Prostate gland (tissue), 2 donors: ENCODE data around the gene MGAT5.

Source experiments
- POLR2A ChIP-seq: fragments of 450-650 bp; IDR thresholded peaks from one replicate; pipeline ENCODE4 v1.6.1; 2016; ENCODE audit warnings: antibody characterized with exemption, mild to moderate bottlenecking
- POLR2AphosphoS5 ChIP-seq: sonication (generic); formaldehyde crosslinking; IDR thresholded peaks from one replicate; pipeline ENCODE4 v1.6.1; 2017; ENCODE audit warnings: antibody characterized with exemption
- TF ChIP-seq, protein P1 (sequence below), 4 experiments: fragments of 200-600 bp in 2 of 4; fragments of 450-650 bp in 2 of 4; sonication (generic) in 2 of 4; IDR thresholded peaks; 1 replicate in 3 of 4; 2 replicates in 1 of 4; pipeline ENCODE4 v1.5.1; 2016 to 2019; ENCODE audit warnings: antibody characterized with exemption in 4 of 4, mild to moderate bottlenecking in 2 of 4, moderate library complexity in 2 of 4

DNA sequence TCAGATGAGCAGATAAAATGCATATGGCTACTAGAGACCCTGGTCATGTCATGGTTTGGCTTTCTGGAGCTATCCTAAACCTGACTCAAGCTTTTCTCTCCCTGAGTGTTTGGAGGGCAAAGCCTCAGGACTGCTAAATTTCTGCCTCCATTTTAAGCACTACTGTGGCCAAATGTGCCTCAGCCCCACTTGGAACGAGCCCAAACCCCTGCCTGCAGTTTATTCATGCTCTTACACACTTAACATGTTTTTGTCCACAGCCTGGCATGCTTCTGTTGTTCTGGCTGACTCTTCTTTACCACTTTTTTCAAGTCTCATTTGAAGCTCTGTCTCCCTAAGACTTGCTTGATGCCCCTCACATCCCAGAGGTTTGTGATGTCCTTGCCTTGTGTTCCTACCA, 24.7 kb downstream of the MGAT5 start:
- TF ChIP-seq POLR2A, result no peak
- TF ChIP-seq, protein P1, sequence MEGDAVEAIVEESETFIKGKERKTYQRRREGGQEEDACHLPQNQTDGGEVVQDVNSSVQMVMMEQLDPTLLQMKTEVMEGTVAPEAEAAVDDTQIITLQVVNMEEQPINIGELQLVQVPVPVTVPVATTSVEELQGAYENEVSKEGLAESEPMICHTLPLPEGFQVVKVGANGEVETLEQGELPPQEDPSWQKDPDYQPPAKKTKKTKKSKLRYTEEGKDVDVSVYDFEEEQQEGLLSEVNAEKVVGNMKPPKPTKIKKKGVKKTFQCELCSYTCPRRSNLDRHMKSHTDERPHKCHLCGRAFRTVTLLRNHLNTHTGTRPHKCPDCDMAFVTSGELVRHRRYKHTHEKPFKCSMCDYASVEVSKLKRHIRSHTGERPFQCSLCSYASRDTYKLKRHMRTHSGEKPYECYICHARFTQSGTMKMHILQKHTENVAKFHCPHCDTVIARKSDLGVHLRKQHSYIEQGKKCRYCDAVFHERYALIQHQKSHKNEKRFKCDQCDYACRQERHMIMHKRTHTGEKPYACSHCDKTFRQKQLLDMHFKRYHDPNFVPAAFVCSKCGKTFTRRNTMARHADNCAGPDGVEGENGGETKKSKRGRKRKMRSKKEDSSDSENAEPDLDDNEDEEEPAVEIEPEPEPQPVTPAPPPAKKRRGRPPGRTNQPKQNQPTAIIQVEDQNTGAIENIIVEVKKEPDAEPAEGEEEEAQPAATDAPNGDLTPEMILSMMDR (IDR thresholded peaks at IDR 0.05), result no peak
- TF ChIP-seq POLR2AphosphoS5, result no peak
